Measurements from ENCODE around the gene GNAS-AS1.

GRCh38 chr20:58877976-58878360 lies 27.3 kb upstream of the GNAS-AS1 start:
- no peak for TF ChIP-seq SIRT6 (IDR thresholded peaks at IDR 0.05; ENCODE audit: low read length)
- no peak for TF ChIP-seq POLR2A (IDR thresholded peaks at IDR 0.05; ENCODE audit: control extremely low read depth in 1 of 2, low read depth in 2 of 2, low read length in 2 of 2)
- TF ChIP-seq SIN3A (conservative IDR thresholded peaks at IDR 0.05 in 1 of 2, IDR thresholded peaks at IDR 0.05 in 1 of 2; ENCODE audit: low read depth in 1 of 2, low read length in 2 of 2), result no peak
- no peak for TF ChIP-seq TAF1 (IDR thresholded peaks at IDR 0.05; ENCODE audit: low read depth, low read length)
- TF ChIP-seq HDAC2 (IDR thresholded peaks at IDR 0.05; ENCODE audit: borderline replicate concordance in 1 of 2, low read depth in 2 of 2, low read length in 2 of 2), result no peak
- TF ChIP-seq CTCF (IDR thresholded peaks at IDR 0.05; ENCODE audit: control extremely low read depth in 1 of 3, insufficient read depth in 1 of 3, low read depth in 1 of 3, low read length in 3 of 3), result no peak
- no peak for TF ChIP-seq ATF3 (IDR thresholded peaks at IDR 0.05; ENCODE audit: insufficient read depth, low read depth, low read length)
- no peak for TF ChIP-seq RXRA (IDR thresholded peaks at IDR 0.05; ENCODE audit: insufficient read depth, low read depth, low read length)
- TF ChIP-seq RAD21 (IDR thresholded peaks at IDR 0.05 in 1 of 2, conservative IDR thresholded peaks at IDR 0.05 in 1 of 2; ENCODE audit: low read depth in 2 of 2, low read length in 2 of 2), result no peak
- no peak for TF ChIP-seq SRF (IDR thresholded peaks at IDR 0.05; ENCODE audit: low read depth, low read length)
- TF ChIP-seq BRCA1 (IDR thresholded peaks at IDR 0.05; ENCODE audit: low read depth, low read length), result no peak
- TF ChIP-seq CHD2 (IDR thresholded peaks at IDR 0.05; ENCODE audit: low read length), result no peak
